Measurements from ENCODE around the gene GADL1. TPM values are rescaled to one million over a fixed set of nuclear protein-coding genes. Genes with fewer than 3 reads are reported as not detected.

GADL1 gene
- total and polyA plus RNA-seq, 7 experiments from 2014 or later, result not detected

GRCh38 chr3:30686799-30687198, 207.7 kb downstream of the GADL1 start:
- intact Hi-C loops (cut with micrococcal nuclease), result no loop called here
- Mint-ChIP-seq H3K9me3 (no peaks in the 10 kb centered on the region), H3K4me1 (peaks cover 56 to 100% (median 96%) of the 10 kb centered on the region in 7 donors), H3K4me3 (peak overlapping the region in 5 of 10 donors; percentile 1 to 61 (median 36)), H3K36me3 (peaks cover 24 to 80% (median 59%) of the 10 kb centered on the region in 5 donors), H3K27ac (peak overlapping the region in 8 of 9 donors; percentile 26 to 98 (median 86)), H3K27me3 (no peaks in the 10 kb centered on the region)
- Histone ChIP-seq H3K27me3 (ENCODE audit: control insufficient read depth in 2 of 2, insufficient read depth in 2 of 2, low read length in 2 of 2) (no peaks in the 10 kb centered on the region), H3K27ac (ENCODE audit: low read depth, low read length) (peak overlapping the region; percentile 26), H3K4me3 (ENCODE audit: low read length) (no peak overlapping the region), H3K4me1 (ENCODE audit: control insufficient read depth in 2 of 2, insufficient read depth in 2 of 2, low read length in 2 of 2) (peaks cover 32 to 76% of the 10 kb centered on the region in 2 donors), H3K36me3 (ENCODE audit: control insufficient read depth in 2 of 3, insufficient read depth in 3 of 3, low read length in 3 of 3) (peaks cover 0 to 83% (median 7%) of the 10 kb centered on the region in 3 experiments), H3K9me3 (ENCODE audit: control insufficient read depth in 2 of 3, low read length in 3 of 3) (no peaks in the 10 kb centered on the region)
- CTCF ChIA-PET, result interaction anchor here (1.1 to 1.5 kb wide), 2 partner anchors 10 to 55 kb away, joined by 3 to 4 read pairs; no protein-coding TSS in a partner anchor
- DNase-seq, result no peak
- POLR2A ChIA-PET, result interaction anchor here (0.6 to 1.6 kb wide), 6 partner anchors 22 to 67 kb away, joined by 3 to 7 read pairs (median 3); no protein-coding TSS in a partner anchor
- ATAC-seq, result no peak

DNA sequence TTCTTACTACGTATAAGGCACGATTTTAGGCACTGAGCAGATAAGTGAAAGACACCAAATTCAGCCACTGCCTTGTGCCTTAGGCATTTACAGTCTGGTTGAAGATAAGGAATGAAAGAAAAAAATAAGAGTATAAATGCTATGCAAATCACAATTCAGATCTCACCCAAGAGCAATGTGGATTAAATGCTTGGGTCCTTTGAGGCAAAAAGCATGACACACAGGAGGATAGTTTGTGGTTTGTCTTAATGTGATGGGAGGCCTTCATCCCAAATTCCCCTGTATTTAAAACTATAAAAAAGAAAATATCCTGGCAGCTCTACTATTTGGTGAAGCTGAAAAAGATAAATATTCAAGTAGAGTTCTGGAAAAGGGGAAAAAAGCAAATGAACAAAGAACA, 208.3 kb downstream of the GADL1 start:
- Histone ChIP-seq H3K4me3 (ENCODE audit: low read length) (no peak overlapping the region), H3K27me3 (ENCODE audit: control insufficient read depth in 2 of 2, insufficient read depth in 2 of 2, low read length in 2 of 2) (no peaks in the 10 kb centered on the region), H3K4me1 (ENCODE audit: control insufficient read depth in 2 of 2, insufficient read depth in 2 of 2, low read length in 2 of 2) (peaks cover 38 to 78% of the 10 kb centered on the region in 2 donors), H3K9me3 (ENCODE audit: control insufficient read depth in 2 of 3, low read length in 3 of 3) (no peaks in the 10 kb centered on the region), H3K36me3 (ENCODE audit: control insufficient read depth in 2 of 3, insufficient read depth in 3 of 3, low read length in 3 of 3) (peaks cover 2 to 82% (median 7%) of the 10 kb centered on the region in 3 experiments), H3K27ac (ENCODE audit: low read depth, low read length) (peak overlapping the region; percentile 14)
- Mint-ChIP-seq H3K27me3 (no peaks in the 10 kb centered on the region), H3K4me1 (peaks cover 62 to 100% (median 97%) of the 10 kb centered on the region in 7 donors), H3K9me3 (no peaks in the 10 kb centered on the region), H3K4me3 (peak overlapping the region in 4 of 10 donors; percentile 1 to 61 (median 43)), H3K27ac (peak overlapping the region; percentile 11 to 98 (median 86)), H3K36me3 (peaks cover 28 to 82% (median 63%) of the 10 kb centered on the region in 5 donors)
- no peak for DNase-seq
- CTCF ChIA-PET, result interaction anchor here (0.6 to 1.5 kb wide), 3 partner anchors 9 to 55 kb away, joined by 3 to 4 read pairs (median 4); no protein-coding TSS in a partner anchor
- POLR2A ChIA-PET, result interaction anchor here (0.6 to 1.6 kb wide), 10 partner anchors 9 to 488 kb away, joined by 3 to 7 read pairs (median 3); partner anchors contain the start of gene TGFBR2
- intact Hi-C loops (cut with micrococcal nuclease), result no loop called here
- ATAC-seq, result no peak

DNA sequence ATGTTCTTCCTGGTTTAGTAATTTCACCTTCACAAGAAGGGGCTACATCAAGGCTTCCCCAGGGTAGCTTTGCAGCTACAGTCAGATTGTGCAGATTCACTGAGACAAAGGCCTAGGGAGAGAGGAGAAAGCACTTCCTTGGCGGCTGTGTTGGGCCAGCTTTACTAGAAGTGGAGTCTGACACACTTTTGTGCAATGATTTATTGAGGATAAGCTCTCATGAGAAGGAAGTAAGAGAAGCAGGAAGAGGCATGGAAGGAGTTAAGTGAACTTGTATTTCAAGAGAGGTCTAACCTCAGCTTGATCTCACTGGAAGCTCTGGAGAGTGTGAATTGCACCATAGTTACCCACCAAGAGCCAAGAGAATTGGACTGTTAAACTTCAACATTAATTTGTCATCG, 209.2 kb downstream of the GADL1 start:
- POLR2A ChIA-PET, result interaction anchor here (0.9 to 1.6 kb wide), 10 partner anchors 8 to 79 kb away, joined by 3 to 7 read pairs (median 4); partner anchors contain the start of gene TGFBR2

GRCh38 chr3:30684356-30684755, 210.1 kb downstream of the GADL1 start:
- ChIA-PET CTCF (interaction anchor here (1.5 kb wide), 1 partner anchor 9 kb away, joined by 4 read pairs; no protein-coding TSS in a partner anchor), POLR2A (interaction anchor here (0.6 to 1.3 kb wide), 7 partner anchors 9 to 291 kb away, joined by 3 to 5 read pairs (median 3); no protein-coding TSS in a partner anchor)
- Histone ChIP-seq H3K36me3 (ENCODE audit: control insufficient read depth in 2 of 3, insufficient read depth in 3 of 3, low read length in 3 of 3) (peaks cover 4 to 74% (median 7%) of the 10 kb centered on the region in 3 experiments), H3K9me3 (ENCODE audit: control insufficient read depth in 2 of 3, low read length in 3 of 3) (no peaks in the 10 kb centered on the region), H3K27ac (ENCODE audit: low read depth, low read length) (peak overlapping the region; percentile 24), H3K27me3 (ENCODE audit: control insufficient read depth in 2 of 2, insufficient read depth in 2 of 2, low read length in 2 of 2) (no peaks in the 10 kb centered on the region), H3K4me3 (ENCODE audit: low read length) (no peak overlapping the region), H3K4me1 (ENCODE audit: control insufficient read depth in 2 of 2, insufficient read depth in 2 of 2, low read length in 2 of 2) (peaks cover 42 to 82% of the 10 kb centered on the region in 2 donors)
- H3K27ac Mint-ChIP-seq, result peak overlapping the region in 7 of 9 donors; percentile 86 to 98 (median 89)
- DNase-seq (no peak), ATAC-seq (no peak)
- no peaks in the 10 kb centered on the region for H3K9me3 Mint-ChIP-seq
- peaks cover 29 to 79% (median 66%) of the 10 kb centered on the region in 5 donors for H3K36me3 Mint-ChIP-seq
- intact Hi-C loops (cut with micrococcal nuclease), result no loop called here
- H3K27me3 Mint-ChIP-seq, result no peaks in the 10 kb centered on the region
- peaks cover 67 to 100% (median 98%) of the 10 kb centered on the region in 7 donors for H3K4me1 Mint-ChIP-seq
- H3K4me3 Mint-ChIP-seq, result peak overlapping the region in 6 of 10 donors; percentile 9 to 67 (median 63)

More for the DNA sequence above, 209.2 kb downstream of the GADL1 start:
- H3K4me3 ChIP-seq (ENCODE audit: low read length), result peak overlapping the region; percentile 4
- no peaks in the 10 kb centered on the region for H3K27me3 ChIP-seq (ENCODE audit: control insufficient read depth in 2 of 2, insufficient read depth in 2 of 2, low read length in 2 of 2)
- Mint-ChIP-seq H3K4me3 (peak overlapping the region in 9 of 10 donors; percentile 1 to 67 (median 50)), H3K9me3 (no peaks in the 10 kb centered on the region), H3K36me3 (peaks cover 29 to 83% (median 65%) of the 10 kb centered on the region in 5 donors), H3K27ac (peak overlapping the region; percentile 26 to 98 (median 89)), H3K4me1 (peaks cover 64 to 100% (median 97%) of the 10 kb centered on the region in 7 donors), H3K27me3 (no peaks in the 10 kb centered on the region)
- no peak for DNase-seq
- H3K4me1 ChIP-seq (ENCODE audit: control insufficient read depth in 2 of 2, insufficient read depth in 2 of 2, low read length in 2 of 2), result peaks cover 41 to 81% of the 10 kb centered on the region in 2 donors
- H3K27ac ChIP-seq (ENCODE audit: low read depth, low read length), result peak overlapping the region; percentile 24
- ATAC-seq, result no peak
- CTCF ChIA-PET, result interaction anchor here (0.6 to 1.5 kb wide), 4 partner anchors 8 to 228 kb away, joined by 3 to 4 read pairs (median 4); no protein-coding TSS in a partner anchor
- no peaks in the 10 kb centered on the region for H3K9me3 ChIP-seq (ENCODE audit: control insufficient read depth in 2 of 3, low read length in 3 of 3)
- H3K36me3 ChIP-seq (ENCODE audit: control insufficient read depth in 2 of 3, insufficient read depth in 3 of 3, low read length in 3 of 3), result peaks cover 3 to 78% (median 6%) of the 10 kb centered on the region in 3 experiments
- intact Hi-C loops (cut with micrococcal nuclease), result no loop called here

GRCh38 chr3:30683769-30684168, 210.7 kb downstream of the GADL1 start:
- Mint-ChIP-seq H3K4me1 (peaks cover 61 to 100% (median 98%) of the 10 kb centered on the region in 7 donors), H3K9me3 (no peaks in the 10 kb centered on the region), H3K4me3 (peak overlapping the region in 9 of 10 donors; percentile 5 to 67 (median 61)), H3K27ac (peak overlapping the region; percentile 61 to 98 (median 89)), H3K27me3 (no peaks in the 10 kb centered on the region), H3K36me3 (peaks cover 26 to 79% (median 67%) of the 10 kb centered on the region in 5 donors)
- Histone ChIP-seq H3K27me3 (ENCODE audit: control insufficient read depth in 2 of 2, insufficient read depth in 2 of 2, low read length in 2 of 2) (no peaks in the 10 kb centered on the region), H3K4me1 (ENCODE audit: control insufficient read depth in 2 of 2, insufficient read depth in 2 of 2, low read length in 2 of 2) (peaks cover 37 to 82% of the 10 kb centered on the region in 2 donors), H3K4me3 (ENCODE audit: low read length) (no peak overlapping the region), H3K36me3 (ENCODE audit: control insufficient read depth in 2 of 3, insufficient read depth in 3 of 3, low read length in 3 of 3) (peaks cover 10 to 74% (median 13%) of the 10 kb centered on the region in 3 experiments), H3K9me3 (ENCODE audit: control insufficient read depth in 2 of 3, low read length in 3 of 3) (no peaks in the 10 kb centered on the region), H3K27ac (ENCODE audit: low read depth, low read length) (peak overlapping the region; percentile 24)
- intact Hi-C loops (cut with micrococcal nuclease), result no loop called here
- CTCF ChIA-PET, result interaction anchor here (1.5 kb wide), 1 partner anchor 9 kb away, joined by 4 read pairs; no protein-coding TSS in a partner anchor
- POLR2A ChIA-PET, result interaction anchor here (0.8 to 1.0 kb wide), 2 partner anchors 17 to 45 kb away, joined by 3 read pairs; no protein-coding TSS in a partner anchor
- DNase-seq (no peak), ATAC-seq (no peak)

- H3K27me3 ChIP-seq (ENCODE audit: control insufficient read depth in 2 of 2, insufficient read depth in 2 of 2, low read length in 2 of 2), result no peaks in the 10 kb centered on the region
- intact Hi-C loops (cut with micrococcal nuclease), result loop anchor here in 1 of 2 donors (1.0 kb wide), 1 partner anchor 9 kb away; no protein-coding TSS in a partner anchor
- no peak overlapping the region for H3K4me3 ChIP-seq (ENCODE audit: low read length)
- ChIA-PET CTCF (interaction anchor here (1.0 kb wide), 1 partner anchor 9 kb away, joined by 4 read pairs; no protein-coding TSS in a partner anchor), POLR2A (interaction anchor here (0.6 to 3.1 kb wide), 7 partner anchors 11 to 60 kb away, joined by 3 to 13 read pairs (median 6); no protein-coding TSS in a partner anchor)
- Mint-ChIP-seq H3K27me3 (no peaks in the 10 kb centered on the region), H3K9me3 (no peaks in the 10 kb centered on the region), H3K4me1 (peaks cover 60 to 100% (median 93%) of the 10 kb centered on the region in 7 donors), H3K4me3 (peak overlapping the region; percentile 1 to 88 (median 77)), H3K36me3 (peaks cover 25 to 77% (median 66%) of the 10 kb centered on the region in 5 donors), H3K27ac (peak overlapping the region; percentile 62 to 98 (median 93))
- ATAC-seq (peak; percentile 48), DNase-seq (no peak)
- H3K36me3 ChIP-seq (ENCODE audit: control insufficient read depth in 2 of 3, insufficient read depth in 3 of 3, low read length in 3 of 3), result peaks cover 10 to 72% (median 21%) of the 10 kb centered on the region in 3 experiments
- H3K9me3 ChIP-seq (ENCODE audit: control insufficient read depth in 2 of 3, low read length in 3 of 3), result no peaks in the 10 kb centered on the region
- peaks cover 32 to 80% of the 10 kb centered on the region in 2 donors for H3K4me1 ChIP-seq (ENCODE audit: control insufficient read depth in 2 of 2, insufficient read depth in 2 of 2, low read length in 2 of 2)
- H3K27ac ChIP-seq (ENCODE audit: low read depth, low read length), result peak overlapping the region; percentile 6
Measured at GRCh38 chr3:30682434-30683155, 211.9 kb downstream of the GADL1 start.

Data from naive thymus-derived CD4-positive, alpha-beta T cell (primary cell).